HCT116 (cell line): ENCODE results near the gene UTRN.

Source experiments
- CEBPB ChIP-seq: IDR thresholded peaks from 2 replicates; pipeline ENCODE4 v1.6.1; 2012; ENCODE audit warnings: low read depth
- FOSL1 ChIP-seq: IDR thresholded peaks from 2 replicates; pipeline ENCODE4 v1.6.1; 2012; ENCODE audit warnings: low read depth
- POLR2A ChIP-seq: IDR thresholded peaks from 2 replicates; pipeline ENCODE4 v1.7.0; 2011; ENCODE audit warnings: borderline replicate concordance; ENCODE audit not compliant: insufficient read depth, insufficient read length; ENCODE audit errors: extremely low read depth
- RAD21 ChIP-seq: IDR thresholded peaks from 2 replicates; pipeline ENCODE4 v1.6.1; 2012; ENCODE audit warnings: low read depth, mild to moderate bottlenecking
- TF ChIP-seq, protein P1 (sequence below): IDR thresholded peaks from 2 replicates; pipeline ENCODE4 v1.6.1; 2012
- TF ChIP-seq, protein P2 (sequence below), 3 experiments: fragments of 200-600 bp in 1 of 3; sonication (generic) in 1 of 3; IDR thresholded peaks in 2 of 3; conservative IDR thresholded peaks in 1 of 3; 2 replicates each; pipeline ENCODE4 v1.5.1; 2012 to 2017; ENCODE audit warnings: low read depth in 2 of 3, low read length in 2 of 3, antibody characterized with exemption in 1 of 3, borderline replicate concordance in 1 of 3, control low read depth in 1 of 3, mild to moderate bottlenecking in 1 of 3, mixed read lengths in 1 of 3, mixed run types in 1 of 3, moderate library complexity in 1 of 3; ENCODE audit not compliant: insufficient read depth in 1 of 3
- TF ChIP-seq, protein P3 (sequence below): IDR thresholded peaks from 2 replicates; pipeline ENCODE4 v1.6.1; 2012
- TF ChIP-seq, protein P4 (sequence below): IDR thresholded peaks from 2 replicates; pipeline ENCODE4 v1.6.1; 2012; ENCODE audit warnings: low read depth

DNA sequence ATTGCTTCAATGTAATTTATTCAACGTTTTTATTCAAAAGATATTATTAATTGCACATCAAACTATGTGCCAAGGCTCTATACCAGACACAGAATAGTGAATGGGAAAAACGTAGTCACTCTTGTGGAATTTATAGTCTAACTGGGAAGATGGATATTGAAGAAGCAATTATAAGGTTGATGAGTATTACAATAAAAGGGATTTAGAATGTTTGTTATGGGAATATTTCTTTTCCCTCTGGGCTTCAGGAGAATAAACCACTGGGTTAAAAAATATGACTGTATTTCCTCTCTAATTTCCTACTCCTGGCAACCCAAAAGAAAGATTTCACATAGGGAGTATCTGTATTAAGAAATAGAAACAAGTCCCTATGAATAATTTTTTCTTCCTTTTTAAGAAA lies 25.1 kb upstream of the UTRN start:
- TF ChIP-seq POLR2A, result no peak
- TF ChIP-seq, protein P1, sequence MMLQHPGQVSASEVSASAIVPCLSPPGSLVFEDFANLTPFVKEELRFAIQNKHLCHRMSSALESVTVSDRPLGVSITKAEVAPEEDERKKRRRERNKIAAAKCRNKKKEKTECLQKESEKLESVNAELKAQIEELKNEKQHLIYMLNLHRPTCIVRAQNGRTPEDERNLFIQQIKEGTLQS, result no peak
- no peak for TF ChIP-seq CEBPB
- TF ChIP-seq, protein P2, sequence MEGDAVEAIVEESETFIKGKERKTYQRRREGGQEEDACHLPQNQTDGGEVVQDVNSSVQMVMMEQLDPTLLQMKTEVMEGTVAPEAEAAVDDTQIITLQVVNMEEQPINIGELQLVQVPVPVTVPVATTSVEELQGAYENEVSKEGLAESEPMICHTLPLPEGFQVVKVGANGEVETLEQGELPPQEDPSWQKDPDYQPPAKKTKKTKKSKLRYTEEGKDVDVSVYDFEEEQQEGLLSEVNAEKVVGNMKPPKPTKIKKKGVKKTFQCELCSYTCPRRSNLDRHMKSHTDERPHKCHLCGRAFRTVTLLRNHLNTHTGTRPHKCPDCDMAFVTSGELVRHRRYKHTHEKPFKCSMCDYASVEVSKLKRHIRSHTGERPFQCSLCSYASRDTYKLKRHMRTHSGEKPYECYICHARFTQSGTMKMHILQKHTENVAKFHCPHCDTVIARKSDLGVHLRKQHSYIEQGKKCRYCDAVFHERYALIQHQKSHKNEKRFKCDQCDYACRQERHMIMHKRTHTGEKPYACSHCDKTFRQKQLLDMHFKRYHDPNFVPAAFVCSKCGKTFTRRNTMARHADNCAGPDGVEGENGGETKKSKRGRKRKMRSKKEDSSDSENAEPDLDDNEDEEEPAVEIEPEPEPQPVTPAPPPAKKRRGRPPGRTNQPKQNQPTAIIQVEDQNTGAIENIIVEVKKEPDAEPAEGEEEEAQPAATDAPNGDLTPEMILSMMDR (IDR thresholded peaks at IDR 0.05 in 2 of 3, conservative IDR thresholded peaks at IDR 0.05 in 1 of 3; ENCODE audit: borderline replicate concordance in 1 of 3, insufficient read depth in 1 of 3, low read depth in 2 of 3, low read length in 2 of 3), result no peak
- TF ChIP-seq RAD21, result no peak
- TF ChIP-seq, protein P3, sequence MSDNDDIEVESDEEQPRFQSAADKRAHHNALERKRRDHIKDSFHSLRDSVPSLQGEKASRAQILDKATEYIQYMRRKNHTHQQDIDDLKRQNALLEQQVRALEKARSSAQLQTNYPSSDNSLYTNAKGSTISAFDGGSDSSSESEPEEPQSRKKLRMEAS, result no peak
- TF ChIP-seq, protein P4, sequence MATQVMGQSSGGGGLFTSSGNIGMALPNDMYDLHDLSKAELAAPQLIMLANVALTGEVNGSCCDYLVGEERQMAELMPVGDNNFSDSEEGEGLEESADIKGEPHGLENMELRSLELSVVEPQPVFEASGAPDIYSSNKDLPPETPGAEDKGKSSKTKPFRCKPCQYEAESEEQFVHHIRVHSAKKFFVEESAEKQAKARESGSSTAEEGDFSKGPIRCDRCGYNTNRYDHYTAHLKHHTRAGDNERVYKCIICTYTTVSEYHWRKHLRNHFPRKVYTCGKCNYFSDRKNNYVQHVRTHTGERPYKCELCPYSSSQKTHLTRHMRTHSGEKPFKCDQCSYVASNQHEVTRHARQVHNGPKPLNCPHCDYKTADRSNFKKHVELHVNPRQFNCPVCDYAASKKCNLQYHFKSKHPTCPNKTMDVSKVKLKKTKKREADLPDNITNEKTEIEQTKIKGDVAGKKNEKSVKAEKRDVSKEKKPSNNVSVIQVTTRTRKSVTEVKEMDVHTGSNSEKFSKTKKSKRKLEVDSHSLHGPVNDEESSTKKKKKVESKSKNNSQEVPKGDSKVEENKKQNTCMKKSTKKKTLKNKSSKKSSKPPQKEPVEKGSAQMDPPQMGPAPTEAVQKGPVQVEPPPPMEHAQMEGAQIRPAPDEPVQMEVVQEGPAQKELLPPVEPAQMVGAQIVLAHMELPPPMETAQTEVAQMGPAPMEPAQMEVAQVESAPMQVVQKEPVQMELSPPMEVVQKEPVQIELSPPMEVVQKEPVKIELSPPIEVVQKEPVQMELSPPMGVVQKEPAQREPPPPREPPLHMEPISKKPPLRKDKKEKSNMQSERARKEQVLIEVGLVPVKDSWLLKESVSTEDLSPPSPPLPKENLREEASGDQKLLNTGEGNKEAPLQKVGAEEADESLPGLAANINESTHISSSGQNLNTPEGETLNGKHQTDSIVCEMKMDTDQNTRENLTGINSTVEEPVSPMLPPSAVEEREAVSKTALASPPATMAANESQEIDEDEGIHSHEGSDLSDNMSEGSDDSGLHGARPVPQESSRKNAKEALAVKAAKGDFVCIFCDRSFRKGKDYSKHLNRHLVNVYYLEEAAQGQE, result no peak
- TF ChIP-seq FOSL1, result no peak
